Measurements from ENCODE around the gene FMR1NB.

FMR1NB gene

GRCh38 chrX:147957291-147957690, 23.8 kb upstream of the FMR1NB start (continued):
- TF ChIP-seq GLI4 (tag by site-specific recombination; IDR thresholded peaks at IDR 0.05) (no peak), SP7 (tag by site-specific recombination; IDR thresholded peaks at IDR 0.05) (no peak), ZNF19 (tag by site-specific recombination; IDR thresholded peaks at IDR 0.05; ENCODE audit: low read depth) (no peak), ZNF510 (tag by site-specific recombination; IDR thresholded peaks at IDR 0.05; ENCODE audit: insufficient replicate concordance) (no peak)

GRCh38 chrX:147958291-147958690, 22.8 kb upstream of the FMR1NB start:
- Histone ChIP-seq H3K27ac (ENCODE audit: extremely low read depth, low read depth, low read length) (no peak overlapping the region), H3K9me3 (ENCODE audit: control insufficient read depth, insufficient read depth, low read depth, low read length) (no peaks in the 10 kb centered on the region), H3K4me1 (ENCODE audit: control insufficient read depth, insufficient read depth, low read length) (no peaks in the 10 kb centered on the region), H3K4me3 (ENCODE audit: low read depth, low read length) (no peak overlapping the region), H3K36me3 (ENCODE audit: control insufficient read depth in 2 of 2, insufficient read depth in 1 of 2, low read length in 2 of 2) (no peaks in the 10 kb centered on the region)
- CTCF ChIA-PET, result no interaction called here
- POLR2A ChIA-PET, result no interaction called here
- TF ChIP-seq ZNF24 (tag by site-specific recombination; IDR thresholded peaks at IDR 0.05), result no peak
- no peak for TF ChIP-seq PRDM4 (tag by site-specific recombination; IDR thresholded peaks at IDR 0.05)
- no peak for TF ChIP-seq PRDM2 (tag by site-specific recombination; IDR thresholded peaks at IDR 0.05; ENCODE audit: borderline replicate concordance)
- TF ChIP-seq SALL2 (tag by site-specific recombination; IDR thresholded peaks at IDR 0.05; ENCODE audit: borderline replicate concordance), result no peak
- TF ChIP-seq ZNF416 (tag by site-specific recombination; IDR thresholded peaks at IDR 0.05), result no peak
- TF ChIP-seq ZNF266 (tag by site-specific recombination; IDR thresholded peaks at IDR 0.05; ENCODE audit: low read depth), result no peak
- TF ChIP-seq PRDM10 (tag by site-specific recombination; IDR thresholded peaks at IDR 0.05), result no peak
- TF ChIP-seq MYNN (tag by site-specific recombination; IDR thresholded peaks at IDR 0.05; ENCODE audit: borderline replicate concordance), result no peak
- no peak for TF ChIP-seq ZNF202 (tag by site-specific recombination; IDR thresholded peaks at IDR 0.05; ENCODE audit: borderline replicate concordance)
- TF ChIP-seq ELK4 (IDR thresholded peaks at IDR 0.05; ENCODE audit: borderline replicate concordance, low read depth, low read length), result no peak
- TF ChIP-seq ZNF248 (tag by site-specific recombination; IDR thresholded peaks at IDR 0.05), result no peak
- TF ChIP-seq ZNF518A (tag by site-specific recombination; conservative IDR thresholded peaks at IDR 0.05; ENCODE audit: low read depth), result no peak
